ENCODE measurements around the gene FAM53A.

FAM53A gene

GRCh38 chr4:1639299-1639868 lies 44.7 kb downstream of the FAM53A start:
- H3K4me3 ChIP-seq (ENCODE audit: low read length), result no peak overlapping the region
- no peak for TF ChIP-seq ZNF274 (IDR thresholded peaks at IDR 0.05; ENCODE audit: low read depth, low read length)

DNA sequence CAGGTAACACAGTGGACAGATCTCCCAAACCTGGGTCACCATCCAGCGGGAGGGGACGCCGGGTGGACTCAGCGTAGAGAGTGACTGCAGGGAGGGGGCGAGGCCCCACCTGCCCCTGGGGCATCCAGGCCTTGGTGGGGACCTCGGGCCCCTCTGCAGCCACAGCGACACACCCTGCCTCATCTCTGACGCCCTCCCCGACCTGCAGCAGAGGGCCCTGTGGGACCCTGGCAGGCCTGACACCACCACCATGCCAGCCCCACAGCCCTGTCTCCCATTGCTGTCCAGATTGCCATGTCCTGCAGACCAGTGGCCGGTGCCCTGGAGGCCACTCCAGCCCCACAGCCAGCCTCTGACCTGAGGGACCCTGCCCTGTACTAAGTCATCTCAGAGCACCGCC lies 45.2 kb downstream of the FAM53A start:
- TF ChIP-seq ZNF274 (IDR thresholded peaks at IDR 0.05; ENCODE audit: low read depth, low read length), result no peak
- H3K4me3 ChIP-seq (ENCODE audit: low read length), result no peak overlapping the region

DNA sequence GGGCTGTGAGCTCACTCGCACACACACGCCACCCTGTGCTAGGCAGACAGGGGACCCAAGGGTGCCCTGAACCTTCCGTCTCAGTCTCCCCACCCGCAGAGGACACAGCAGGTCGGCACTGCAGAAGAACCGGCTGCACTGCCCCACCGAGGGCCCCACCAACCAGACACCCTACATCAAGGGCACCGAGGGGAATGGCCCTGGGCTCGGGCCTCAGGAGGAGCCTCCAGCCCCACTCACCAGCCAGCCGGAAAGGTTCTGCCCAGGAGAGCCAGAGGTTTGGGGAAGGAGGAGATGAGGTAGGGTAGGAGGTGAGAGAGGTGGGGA lies 45.9 kb downstream of the FAM53A start:
- no peak for TF ChIP-seq ZNF274 (IDR thresholded peaks at IDR 0.05; ENCODE audit: low read depth, low read length)

GRCh38 chr4:1637580-1638271 lies 46.4 kb downstream of the FAM53A start:
- TF ChIP-seq ZNF274 (IDR thresholded peaks at IDR 0.05; ENCODE audit: low read depth, low read length), result no peak
- no peak overlapping the region for H3K4me3 ChIP-seq (ENCODE audit: low read length)

More for the DNA sequence above, 45.9 kb downstream of the FAM53A start:
- H3K4me3 ChIP-seq (ENCODE audit: low read length), result no peak overlapping the region

- TF ChIP-seq ZNF274 (IDR thresholded peaks at IDR 0.05; ENCODE audit: low read depth, low read length), result no peak
- no peak overlapping the region for H3K4me3 ChIP-seq (ENCODE audit: low read length)
Observed at GRCh38 chr4:1636490-1637211, 47.5 kb downstream of the FAM53A start.

- no peak overlapping the region for H3K4me3 ChIP-seq (ENCODE audit: low read length)
- no peak for TF ChIP-seq ZNF274 (IDR thresholded peaks at IDR 0.05; ENCODE audit: low read depth, low read length)
Observed at GRCh38 chr4:1635464-1635863, 48.6 kb downstream of the FAM53A start.

- H3K4me3 ChIP-seq (ENCODE audit: low read length), result no peak overlapping the region
- no peak for TF ChIP-seq ZNF274 (IDR thresholded peaks at IDR 0.05; ENCODE audit: low read depth, low read length)
Observed at GRCh38 chr4:1633993-1634392, 50.1 kb downstream of the FAM53A start.

DNA sequence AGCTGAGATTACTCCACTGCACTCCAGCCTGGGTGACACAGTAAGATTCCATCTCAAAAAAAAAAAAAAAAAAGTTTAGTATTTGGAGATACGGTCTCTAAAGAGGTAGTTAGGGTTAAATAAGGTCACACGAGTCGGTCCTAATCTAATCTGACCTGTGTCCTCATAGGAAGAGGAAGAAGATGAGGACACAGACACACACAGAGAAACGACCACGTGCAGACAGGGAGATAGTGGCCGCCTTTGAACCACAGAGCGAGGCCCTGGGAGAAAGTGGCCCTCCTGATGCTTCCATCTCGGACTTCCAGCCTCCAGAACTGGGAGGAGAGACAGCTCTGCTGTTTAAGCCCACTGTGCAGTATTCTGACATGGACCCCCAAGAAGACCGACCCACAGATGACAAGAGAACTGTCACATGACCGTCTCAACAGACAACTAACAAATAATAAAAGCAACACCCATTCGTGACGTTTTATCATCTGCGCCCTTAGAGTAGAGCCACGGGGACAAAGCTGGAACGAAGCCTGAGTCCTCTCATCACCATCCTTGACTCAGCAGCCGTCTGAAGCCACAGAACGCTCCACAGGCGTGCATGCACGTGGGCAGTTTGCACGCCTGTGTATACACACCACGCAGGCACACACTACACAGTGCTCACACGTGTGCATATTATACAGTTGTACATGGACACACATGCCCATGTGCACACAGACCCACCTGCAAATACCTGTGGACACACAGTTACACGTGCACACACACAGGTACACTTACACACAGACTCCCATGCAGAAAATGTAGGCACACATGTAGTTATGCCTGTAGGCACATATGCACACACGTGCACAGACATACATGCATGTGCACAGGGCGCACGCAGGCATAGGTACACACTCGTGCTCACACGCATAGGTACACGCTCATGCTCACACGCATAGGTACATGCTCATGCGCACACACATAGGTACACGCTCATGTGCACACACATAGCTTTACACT lies 51.7 kb downstream of the FAM53A start:
- no peak overlapping the region for H3K4me3 ChIP-seq (ENCODE audit: low read length)
- TF ChIP-seq ZNF274 (IDR thresholded peaks at IDR 0.05; ENCODE audit: low read depth, low read length), result no peak

DNA sequence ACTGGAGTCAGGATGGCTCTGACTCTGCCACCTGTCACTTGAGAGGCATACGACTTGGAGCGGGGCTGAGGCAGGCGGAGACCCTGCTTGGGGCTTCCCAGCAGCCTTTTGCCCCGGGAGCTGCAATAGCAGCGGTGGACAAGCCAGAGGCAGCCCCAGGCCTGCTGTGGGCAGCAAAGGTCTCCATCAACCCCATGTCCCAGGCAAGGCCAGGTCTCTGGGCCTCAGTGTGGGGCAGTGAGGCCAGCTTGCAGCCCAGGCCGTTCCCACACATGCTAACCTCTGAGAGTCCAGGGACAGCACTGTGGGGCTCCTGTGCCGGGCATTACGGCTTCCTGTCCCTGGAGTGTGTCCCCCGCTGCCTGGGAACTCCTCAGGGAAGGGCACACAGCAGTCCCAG lies 53.0 kb downstream of the FAM53A start:
- H3K4me3 ChIP-seq (ENCODE audit: low read length), result no peak overlapping the region
- TF ChIP-seq ZNF274 (IDR thresholded peaks at IDR 0.05; ENCODE audit: low read depth, low read length), result no peak

DNA sequence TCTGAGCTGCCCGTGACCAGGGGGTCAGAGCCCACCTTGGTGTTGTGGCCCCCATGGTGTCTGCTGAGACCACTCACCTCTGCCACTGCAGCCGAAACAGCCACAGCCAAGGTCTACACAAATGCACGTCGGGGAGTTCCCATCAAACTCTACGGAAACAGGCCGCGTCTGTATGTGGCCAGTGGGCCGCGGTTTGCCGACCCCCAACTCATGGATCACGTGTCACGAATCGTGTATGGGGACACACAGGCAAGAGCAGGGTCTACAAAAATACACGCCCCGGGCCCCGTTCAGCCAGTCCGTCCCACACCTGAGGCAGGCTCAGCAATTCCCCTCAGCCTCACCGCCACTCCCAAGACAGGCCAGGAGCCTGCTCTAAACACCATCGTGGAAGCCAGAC lies 53.8 kb downstream of the FAM53A start:
- no peak overlapping the region for H3K4me3 ChIP-seq (ENCODE audit: low read length)
- TF ChIP-seq ZNF274 (IDR thresholded peaks at IDR 0.05; ENCODE audit: low read depth, low read length), result no peak

- H3K4me3 ChIP-seq (ENCODE audit: low read length), result no peak overlapping the region
Observed at GRCh38 chr4:1629699-1630083, 54.4 kb downstream of the FAM53A start.

GRCh38 chr4:1628892-1629698 lies 55.0 kb downstream of the FAM53A start:
- H3K4me3 ChIP-seq (ENCODE audit: low read length), result no peak overlapping the region
- TF ChIP-seq ZNF274 (IDR thresholded peaks at IDR 0.05; ENCODE audit: low read depth, low read length), result no peak

More at GRCh38 chr4:1629699-1630083, 54.4 kb downstream of the FAM53A start:
- no peak for TF ChIP-seq ZNF274 (IDR thresholded peaks at IDR 0.05; ENCODE audit: low read depth, low read length)
